ENCODE results near the gene RFC2. TPM values are rescaled to one million over a fixed set of nuclear protein-coding genes. Genes with fewer than 3 reads are reported as not detected.

The RFC2 gene
- total RNA-seq, 1 donor from 2014 or later, result 12.4 TPM

- no peak for DNase-seq (ENCODE audit: low read depth)
- Histone ChIP-seq H3K4me3 (ENCODE audit: low read depth, low read length) (no peak overlapping the region), H3K27me3 (ENCODE audit: control insufficient read depth, insufficient read depth, low read length) (no peaks in the 10 kb centered on the region), H3K36me3 (ENCODE audit: control insufficient read depth, insufficient read depth, low read length) (peaks cover 8% of the 10 kb centered on the region)
- TF ChIP-seq CTCF (IDR thresholded peaks at IDR 0.05; ENCODE audit: insufficient read depth, low read length, severe bottlenecking), result no peak
- FAIRE-seq, result no peak
These were observed 72.4 kb downstream of the RFC2 start for GRCh38 chr7:74181821-74182220.

Other genes starting within 250 kb of the RFC2 start
- under 0.01 TPM in 2 replicates for gene ELN, start 226.2 kb downstream of the RFC2 start, total RNA-seq
- gene LIMK1, start 170.6 kb downstream of the RFC2 start, total RNA-seq, result 11.6 and 16.6 TPM in 2 replicates
- 370 and 440 TPM in 2 replicates for gene EIF4H, start 80.0 kb downstream of the RFC2 start, total RNA-seq
- gene LAT2, start 44.4 kb downstream of the RFC2 start, total RNA-seq, result 0.26 and 1.8 TPM in 2 replicates
- 10.6 and 12.9 TPM in 2 replicates for gene CLIP2, start 35.0 kb upstream of the RFC2 start, total RNA-seq
- 18.2 and 23.7 TPM in 2 replicates for gene GTF2IRD1, start 199.5 kb upstream of the RFC2 start, total RNA-seq